ENCODE measurements around the gene IGSF9B. TPM values are rescaled to one million over a fixed set of nuclear protein-coding genes. Genes with fewer than 3 reads are reported as not detected.

Gene IGSF9B
- total and polyA plus RNA-seq, 9 donors: 4.7 to 17.1 (median 13.4) TPM

GRCh38 chr11:133999355-133999754 is 42.6 kb upstream of the IGSF9B start:
- peaks cover 4% of the 10 kb centered on the region for H3K4me1 ChIP-seq (ENCODE audit: control insufficient read depth, insufficient read depth, low read length)
- 64% methylated on average over 10 of the region's 11 CpGs for WGBS (ENCODE audit: insufficient coverage)
- DNase-seq: no peak
- peaks cover 5% of the 10 kb centered on the region for H3K27me3 ChIP-seq (ENCODE audit: control insufficient read depth, insufficient read depth, low read length)
- H3K4me3 ChIP-seq (ENCODE audit: low read length): no peak overlapping the region
- no peak overlapping the region for H3K27ac ChIP-seq (ENCODE audit: low read length)
- H3K36me3 ChIP-seq (ENCODE audit: control insufficient read depth, insufficient read depth, low read length): no peaks in the 10 kb centered on the region
- H3K9me3 ChIP-seq (replicated peaks; ENCODE audit: control insufficient read depth, low read depth, low read length): no peaks in the 10 kb centered on the region

GRCh38 chr11:133997554-133997953 is 40.8 kb upstream of the IGSF9B start:
- no peaks in the 10 kb centered on the region for H3K4me1 ChIP-seq (ENCODE audit: control insufficient read depth, insufficient read depth, low read length)
- peak; percentile 15 for DNase-seq
- H3K9me3 ChIP-seq (replicated peaks; ENCODE audit: control insufficient read depth, low read depth, low read length): no peaks in the 10 kb centered on the region
- no peaks in the 10 kb centered on the region for H3K36me3 ChIP-seq (ENCODE audit: control insufficient read depth, insufficient read depth, low read length)
- H3K4me3 ChIP-seq (ENCODE audit: low read length): no peak overlapping the region
- H3K27me3 ChIP-seq (ENCODE audit: control insufficient read depth, insufficient read depth, low read length): peaks cover 5% of the 10 kb centered on the region
- H3K27ac ChIP-seq (ENCODE audit: low read length): no peak overlapping the region
- WGBS (ENCODE audit: insufficient coverage): 40% methylated on average over 1 of the region's 5 CpGs

GRCh38 chr11:133996671-133997070 is 39.9 kb upstream of the IGSF9B start:
- WGBS (ENCODE audit: insufficient coverage): 68% methylated on average over 9 of the region's 10 CpGs
- no peaks in the 10 kb centered on the region for H3K4me1 ChIP-seq (ENCODE audit: control insufficient read depth, insufficient read depth, low read length)
- H3K4me3 ChIP-seq (ENCODE audit: low read length): no peak overlapping the region
- no peaks in the 10 kb centered on the region for H3K36me3 ChIP-seq (ENCODE audit: control insufficient read depth, insufficient read depth, low read length)
- H3K27me3 ChIP-seq (ENCODE audit: control insufficient read depth, insufficient read depth, low read length): peaks cover 7% of the 10 kb centered on the region
- DNase-seq: no peak
- H3K9me3 ChIP-seq (replicated peaks; ENCODE audit: control insufficient read depth, low read depth, low read length): no peaks in the 10 kb centered on the region
- no peak overlapping the region for H3K27ac ChIP-seq (ENCODE audit: low read length)

GRCh38 chr11:133995066-133995465 is 38.3 kb upstream of the IGSF9B start:
- WGBS (ENCODE audit: insufficient coverage): 74% methylated on average over 6 of the region's 8 CpGs
- Histone ChIP-seq H3K4me1 (ENCODE audit: control insufficient read depth, insufficient read depth, low read length) (no peaks in the 10 kb centered on the region), H3K36me3 (ENCODE audit: control insufficient read depth, insufficient read depth, low read length) (no peaks in the 10 kb centered on the region), H3K4me3 (ENCODE audit: low read length) (no peak overlapping the region), H3K27me3 (ENCODE audit: control insufficient read depth, insufficient read depth, low read length) (peaks cover 8% of the 10 kb centered on the region), H3K9me3 (replicated peaks; ENCODE audit: control insufficient read depth, low read depth, low read length) (no peaks in the 10 kb centered on the region), H3K27ac (ENCODE audit: low read length) (no peak overlapping the region)
- no peak for DNase-seq

- no peaks in the 10 kb centered on the region for H3K36me3 ChIP-seq (ENCODE audit: control insufficient read depth, insufficient read depth, low read length)
- no peaks in the 10 kb centered on the region for H3K4me1 ChIP-seq (ENCODE audit: control insufficient read depth, insufficient read depth, low read length)
- H3K27ac ChIP-seq (ENCODE audit: low read length): no peak overlapping the region
- H3K27me3 ChIP-seq (ENCODE audit: control insufficient read depth, insufficient read depth, low read length): peaks cover 10% of the 10 kb centered on the region
- WGBS (ENCODE audit: insufficient coverage): 95% methylated on average over 10 of the region's 13 CpGs
- H3K4me3 ChIP-seq (ENCODE audit: low read length): no peak overlapping the region
- no peak for DNase-seq
- no peaks in the 10 kb centered on the region for H3K9me3 ChIP-seq (replicated peaks; ENCODE audit: control insufficient read depth, low read depth, low read length)
Measured at GRCh38 chr11:133993921-133994320, 37.2 kb upstream of the IGSF9B start.

GRCh38 chr11:133993107-133993506 is 36.3 kb upstream of the IGSF9B start:
- no peaks in the 10 kb centered on the region for H3K36me3 ChIP-seq (ENCODE audit: control insufficient read depth, insufficient read depth, low read length)
- 87% methylated on average over 7 of the region's 7 CpGs for WGBS (ENCODE audit: insufficient coverage)
- H3K4me1 ChIP-seq (ENCODE audit: control insufficient read depth, insufficient read depth, low read length): no peaks in the 10 kb centered on the region

GRCh38 chr11:133992121-133992520 is 35.4 kb upstream of the IGSF9B start:
- no peak for DNase-seq
- H3K9me3 ChIP-seq (replicated peaks; ENCODE audit: control insufficient read depth, low read depth, low read length): no peaks in the 10 kb centered on the region
- peaks cover 10% of the 10 kb centered on the region for H3K27me3 ChIP-seq (ENCODE audit: control insufficient read depth, insufficient read depth, low read length)
- no peak overlapping the region for H3K27ac ChIP-seq (ENCODE audit: low read length)
- no peaks in the 10 kb centered on the region for H3K36me3 ChIP-seq (ENCODE audit: control insufficient read depth, insufficient read depth, low read length)
- WGBS (ENCODE audit: insufficient coverage): 50% methylated on average over 1 of the region's 4 CpGs
- no peaks in the 10 kb centered on the region for H3K4me1 ChIP-seq (ENCODE audit: control insufficient read depth, insufficient read depth, low read length)
- H3K4me3 ChIP-seq (ENCODE audit: low read length): no peak overlapping the region

More at GRCh38 chr11:133993107-133993506, 36.3 kb upstream of the IGSF9B start:
- no peak for DNase-seq
- no peak overlapping the region for H3K27ac ChIP-seq (ENCODE audit: low read length)
- H3K9me3 ChIP-seq (replicated peaks; ENCODE audit: control insufficient read depth, low read depth, low read length): no peaks in the 10 kb centered on the region
- no peak overlapping the region for H3K4me3 ChIP-seq (ENCODE audit: low read length)
- H3K27me3 ChIP-seq (ENCODE audit: control insufficient read depth, insufficient read depth, low read length): peaks cover 10% of the 10 kb centered on the region

- H3K36me3 ChIP-seq (ENCODE audit: control insufficient read depth, insufficient read depth, low read length): no peaks in the 10 kb centered on the region
- peaks cover 7% of the 10 kb centered on the region for H3K27me3 ChIP-seq (ENCODE audit: control insufficient read depth, insufficient read depth, low read length)
- H3K4me3 ChIP-seq (ENCODE audit: low read length): no peak overlapping the region
- no peaks in the 10 kb centered on the region for H3K9me3 ChIP-seq (replicated peaks; ENCODE audit: control insufficient read depth, low read depth, low read length)
- H3K4me1 ChIP-seq (ENCODE audit: control insufficient read depth, insufficient read depth, low read length): peaks cover 4% of the 10 kb centered on the region
- 32% methylated on average over 9 of the region's 12 CpGs for WGBS (ENCODE audit: insufficient coverage)
- no peak for DNase-seq
- H3K27ac ChIP-seq (ENCODE audit: low read length): no peak overlapping the region
Measured at GRCh38 chr11:133991101-133991500, 34.3 kb upstream of the IGSF9B start.

GRCh38 chr11:133990501-133990900 is 33.7 kb upstream of the IGSF9B start:
- H3K27ac ChIP-seq (ENCODE audit: low read length): no peak overlapping the region
- H3K4me1 ChIP-seq (ENCODE audit: control insufficient read depth, insufficient read depth, low read length): peaks cover 4% of the 10 kb centered on the region
- no peaks in the 10 kb centered on the region for H3K9me3 ChIP-seq (replicated peaks; ENCODE audit: control insufficient read depth, low read depth, low read length)
- H3K36me3 ChIP-seq (ENCODE audit: control insufficient read depth, insufficient read depth, low read length): no peaks in the 10 kb centered on the region
- WGBS (ENCODE audit: insufficient coverage): 86% methylated on average over 7 of the region's 10 CpGs
- no peak overlapping the region for H3K4me3 ChIP-seq (ENCODE audit: low read length)
- DNase-seq: no peak
- H3K27me3 ChIP-seq (ENCODE audit: control insufficient read depth, insufficient read depth, low read length): peaks cover 7% of the 10 kb centered on the region

- no peak for DNase-seq
- Histone ChIP-seq H3K4me1 (ENCODE audit: control insufficient read depth, insufficient read depth, low read length) (peaks cover 4% of the 10 kb centered on the region), H3K27ac (ENCODE audit: low read length) (no peak overlapping the region), H3K9me3 (replicated peaks; ENCODE audit: control insufficient read depth, low read depth, low read length) (no peaks in the 10 kb centered on the region), H3K36me3 (ENCODE audit: control insufficient read depth, insufficient read depth, low read length) (no peaks in the 10 kb centered on the region), H3K27me3 (ENCODE audit: control insufficient read depth, insufficient read depth, low read length) (peaks cover 7% of the 10 kb centered on the region), H3K4me3 (ENCODE audit: low read length) (no peak overlapping the region)
- 82% methylated on average over 22 of the region's 22 CpGs for WGBS (ENCODE audit: insufficient coverage)
Measured at GRCh38 chr11:133988686-133989410, 32.1 kb upstream of the IGSF9B start.

GRCh38 chr11:133987171-133987570 is 30.4 kb upstream of the IGSF9B start:
- Histone ChIP-seq H3K9me3 (replicated peaks; ENCODE audit: control insufficient read depth, low read depth, low read length) (no peaks in the 10 kb centered on the region), H3K27me3 (ENCODE audit: control insufficient read depth, insufficient read depth, low read length) (peaks cover 10% of the 10 kb centered on the region), H3K4me1 (ENCODE audit: control insufficient read depth, insufficient read depth, low read length) (peaks cover 4% of the 10 kb centered on the region), H3K27ac (ENCODE audit: low read length) (no peak overlapping the region), H3K36me3 (ENCODE audit: control insufficient read depth, insufficient read depth, low read length) (no peaks in the 10 kb centered on the region), H3K4me3 (ENCODE audit: low read length) (no peak overlapping the region)
- no peak for DNase-seq
- 64% methylated on average over 5 of the region's 8 CpGs for WGBS (ENCODE audit: insufficient coverage)
